GM18951 (cell line): ENCODE data around the gene PALM3.
"Not testable (repeated sequence)": the region's sequence is repeated elsewhere in the genome, so short reads cannot be mapped to it uniquely, and the experiment has no call there.

ENCODE experiments used
- POLR2A ChIP-seq: IDR thresholded peaks from 4 replicates; pipeline ENCODE4 v1.6.1; 2011; ENCODE audit warnings: mild to moderate bottlenecking; ENCODE audit not compliant: insufficient read length, insufficient read depth; ENCODE audit errors: extremely low read depth
- in situ Hi-C: fragments of 300-500 bp; cut with MboI; formaldehyde crosslinking; loops from one replicate; pipeline ENCODE4 v1.12.0; 2022; ENCODE audit warnings: low sequenced_read_pairs, mixed read lengths, inconsistent platforms; ENCODE audit not compliant: unreplicated experiment

Gene PALM3

GRCh38 chr19:14039181-14039580 is 22.7 kb downstream of the PALM3 start:
- in situ Hi-C loops = no loop called here
- no peak for TF ChIP-seq POLR2A

- in situ Hi-C loops = no loop called here
- no peak for TF ChIP-seq POLR2A
Measured at GRCh38 chr19:14035706-14036105, 26.2 kb downstream of the PALM3 start.

DNA sequence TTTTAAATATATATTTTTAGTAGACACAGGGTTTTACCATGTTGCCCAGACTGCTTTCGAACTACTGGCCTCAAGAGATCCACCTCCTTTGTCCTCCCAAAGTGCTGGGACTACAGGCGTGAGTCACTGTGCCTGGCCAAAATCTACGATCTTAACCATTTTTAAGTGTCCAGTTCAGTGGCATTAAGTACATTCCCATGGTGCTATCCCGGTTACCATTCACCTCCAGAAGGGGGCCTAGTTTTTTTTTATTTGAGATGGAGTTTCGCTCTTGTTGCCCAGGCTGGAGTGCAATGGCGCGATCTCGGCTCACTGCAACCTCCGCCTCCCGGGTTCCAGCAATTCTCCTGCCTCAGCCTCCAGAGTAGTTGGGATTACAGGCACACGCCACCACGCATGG is 26.7 kb downstream of the PALM3 start:
- in situ Hi-C loops = not testable (repeated sequence)

DNA sequence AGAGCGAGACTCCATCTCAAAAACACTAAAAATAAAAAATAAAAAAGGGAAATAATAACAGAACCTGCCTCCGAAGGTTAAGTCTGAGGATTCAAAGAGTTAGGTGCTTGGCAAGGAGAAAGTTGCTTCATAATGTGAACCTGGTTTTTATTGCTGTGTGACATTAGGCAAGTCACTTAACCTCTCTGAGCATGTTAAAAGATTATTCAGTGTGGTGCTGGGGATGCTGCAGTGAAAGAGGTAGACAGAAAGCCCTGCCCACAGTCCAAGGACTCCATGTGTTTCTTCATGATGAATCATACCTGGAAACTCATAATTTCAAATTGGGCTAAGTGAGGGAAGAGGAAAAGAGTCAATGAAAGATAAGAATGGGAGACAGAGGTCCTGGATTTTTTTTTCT is 27.9 kb downstream of the PALM3 start:
- no peak for TF ChIP-seq POLR2A
- in situ Hi-C loops = no loop called here

DNA sequence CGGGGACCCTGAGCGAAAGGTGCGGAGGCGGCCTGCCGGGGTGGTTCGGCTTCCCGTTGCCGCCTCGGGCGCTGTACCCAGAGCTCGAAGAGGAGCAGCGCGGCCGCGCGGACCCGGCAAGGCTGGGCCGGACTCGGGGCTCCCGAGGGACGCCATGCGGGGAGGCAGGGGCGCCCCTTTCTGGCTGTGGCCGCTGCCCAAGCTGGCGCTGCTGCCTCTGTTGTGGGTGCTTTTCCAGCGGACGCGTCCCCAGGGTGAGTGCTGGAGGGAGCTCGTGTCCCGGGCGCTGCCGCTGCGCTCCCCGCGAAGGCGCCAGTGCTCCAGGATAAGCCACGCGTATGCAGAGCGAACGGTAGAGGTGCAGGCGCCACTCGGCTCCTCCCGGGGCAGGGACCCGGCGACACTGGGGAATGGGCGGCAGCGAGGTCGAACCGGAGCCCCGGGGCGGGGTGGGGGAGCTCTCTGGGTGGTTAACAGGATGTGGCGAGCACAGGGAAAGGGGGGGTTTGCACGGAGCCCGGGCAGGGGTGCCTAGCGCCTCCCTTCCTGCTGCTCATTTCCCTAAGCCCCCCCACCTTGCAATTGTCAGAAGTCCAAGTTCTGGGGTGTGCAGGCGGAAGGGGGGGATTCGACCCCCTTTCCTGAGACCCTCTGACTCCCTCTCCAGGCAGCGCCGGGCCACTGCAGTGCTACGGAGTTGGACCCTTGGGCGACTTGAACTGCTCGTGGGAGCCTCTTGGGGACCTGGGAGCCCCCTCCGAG is 30.0 kb downstream of the PALM3 start, which contains the start of gene IL27RA:
IL27RA (plus strand) TSS at position 44 of the 762 bp plus-strand sequence; CDS start at position 155, 111 bp downstream.
- TF ChIP-seq POLR2A = peak; percentile 78

GRCh38 chr19:14030997-14031718 is 30.7 kb downstream of the PALM3 start:
- no peak for TF ChIP-seq POLR2A
- in situ Hi-C loops = no loop called here

More for the DNA sequence above, 30.0 kb downstream of the PALM3 start, which contains the start of gene IL27RA:
- in situ Hi-C loops = no loop called here

DNA sequence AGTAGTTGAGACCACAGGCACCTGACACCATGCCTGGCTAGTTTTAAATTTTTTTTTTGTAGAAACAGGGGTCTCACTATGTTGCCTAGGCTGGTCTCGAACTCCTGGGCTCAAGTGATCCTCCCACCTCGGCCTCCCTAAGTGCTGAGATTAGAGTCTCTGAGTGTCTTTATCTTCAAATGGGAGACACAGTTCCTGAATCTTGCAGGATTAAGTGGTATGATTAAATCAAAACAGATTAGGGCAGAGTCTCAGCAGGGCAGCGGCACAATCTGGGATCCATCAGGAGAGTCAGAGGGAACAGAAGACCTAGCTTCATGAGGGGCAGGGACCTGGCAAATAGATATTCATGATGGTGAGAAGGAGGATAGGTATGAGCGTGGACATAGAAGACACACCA is 33.0 kb downstream of the PALM3 start:
- in situ Hi-C loops = no loop called here
- no peak for TF ChIP-seq POLR2A

- in situ Hi-C loops = no loop called here
- TF ChIP-seq POLR2A = no peak
Measured at GRCh38 chr19:14027856-14028450, 33.9 kb downstream of the PALM3 start, which contains the start of gene RLN3. TSS of gene RLN3 (plus strand) at chr19:14028148. CDS start at chr19:14028205, 57 bp downstream.

DNA sequence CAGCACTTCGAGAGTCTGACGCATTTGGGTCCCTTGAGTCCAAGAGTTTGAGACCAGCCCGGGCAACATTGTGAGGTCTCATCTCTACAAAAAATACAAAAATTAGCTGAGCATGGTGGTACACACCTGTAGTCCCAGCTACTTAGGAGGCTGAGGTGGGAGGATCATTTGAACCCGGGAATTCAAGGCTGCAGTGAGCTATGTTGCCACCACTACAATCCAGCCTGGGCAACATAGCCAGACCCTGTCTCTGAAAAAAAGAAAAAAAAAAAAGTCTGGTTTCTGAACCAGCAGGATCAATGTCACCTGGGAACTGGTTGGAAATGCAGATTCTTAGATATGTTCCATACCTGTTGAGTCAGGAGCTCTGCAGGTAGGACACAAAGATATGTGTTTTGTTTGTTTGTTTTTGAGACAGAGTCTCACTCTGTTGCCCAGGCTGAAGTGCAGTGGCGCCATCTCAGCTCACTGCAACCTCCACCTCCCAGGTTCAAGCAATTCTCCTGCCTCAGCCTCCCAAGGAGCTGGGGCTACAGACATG is 35.2 kb downstream of the PALM3 start:
- in situ Hi-C loops = not testable (repeated sequence)

GRCh38 chr19:14023404-14024235 is 38.3 kb downstream of the PALM3 start:
- TF ChIP-seq POLR2A = no peak
- in situ Hi-C loops = no loop called here

DNA sequence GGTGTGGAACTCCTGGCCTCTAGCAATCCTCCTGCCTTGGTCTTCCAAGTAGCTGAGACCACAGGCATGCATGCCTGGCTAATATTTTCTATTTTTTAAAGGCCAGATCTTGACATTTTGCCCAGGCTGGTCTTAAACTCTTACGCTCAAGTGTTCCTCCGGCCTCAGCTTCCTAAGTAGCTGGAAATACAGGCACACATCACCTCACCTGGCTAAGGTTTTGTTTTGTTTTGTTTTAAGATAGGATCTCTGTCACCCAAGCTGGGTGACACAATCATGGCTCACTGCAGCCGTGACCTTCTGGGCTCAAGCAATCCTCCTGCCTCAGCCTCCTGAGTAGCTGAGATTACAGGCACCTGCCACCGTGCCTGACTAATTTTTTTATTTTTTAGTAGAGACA is 39.4 kb downstream of the PALM3 start:
- in situ Hi-C loops = no loop called here
- no peak for TF ChIP-seq POLR2A

DNA sequence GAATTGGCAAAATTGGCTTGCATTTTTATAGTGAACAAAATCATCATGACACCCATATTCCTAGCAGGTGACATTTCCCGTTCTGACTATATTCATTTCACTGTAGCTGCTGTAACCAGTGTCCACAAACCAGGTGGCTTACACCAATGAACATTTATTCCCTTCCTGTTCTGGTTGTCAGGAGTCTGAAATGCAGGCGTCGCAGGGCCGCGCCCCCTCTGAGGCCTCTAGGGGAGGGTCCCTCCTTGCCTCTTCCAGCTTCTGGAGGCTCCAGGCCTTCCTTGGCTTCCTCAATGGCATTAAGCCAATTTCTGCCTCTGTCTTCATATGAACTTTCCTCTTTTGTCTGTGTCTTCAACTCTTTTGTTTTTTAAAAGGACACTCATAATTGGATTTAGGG is 40.4 kb downstream of the PALM3 start:
- in situ Hi-C loops = no loop called here
- TF ChIP-seq POLR2A = no peak

DNA sequence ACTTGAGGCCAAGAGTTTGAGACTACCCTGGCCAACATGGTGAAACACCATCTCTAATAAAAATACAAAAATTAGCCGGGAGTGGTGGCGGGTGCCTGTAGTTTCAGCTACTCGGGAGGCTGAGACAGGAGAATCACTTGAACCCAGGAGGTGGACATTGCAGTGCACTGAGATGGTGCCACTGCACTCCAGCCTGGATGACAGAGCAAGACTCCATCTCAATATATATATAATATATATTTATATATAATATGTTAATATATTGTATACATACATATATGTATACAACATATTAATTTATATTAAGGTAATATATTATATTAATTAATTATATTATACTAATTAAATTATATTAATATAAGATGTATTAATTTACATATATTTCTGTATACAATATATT is 42.1 kb downstream of the PALM3 start:
- in situ Hi-C loops = not testable (repeated sequence)
